GM18526 (cell line): ENCODE data around the gene NAMPT.

Source experiments
- POLR2A ChIP-seq: IDR thresholded peaks from 3 replicates; pipeline ENCODE4 v1.6.1; 2011; ENCODE audit not compliant: insufficient read length; ENCODE audit errors: extremely low read depth

Gene NAMPT

GRCh38 chr7:106258789-106259188 is 26.0 kb downstream of the NAMPT start:
- no peak for TF ChIP-seq POLR2A

DNA sequence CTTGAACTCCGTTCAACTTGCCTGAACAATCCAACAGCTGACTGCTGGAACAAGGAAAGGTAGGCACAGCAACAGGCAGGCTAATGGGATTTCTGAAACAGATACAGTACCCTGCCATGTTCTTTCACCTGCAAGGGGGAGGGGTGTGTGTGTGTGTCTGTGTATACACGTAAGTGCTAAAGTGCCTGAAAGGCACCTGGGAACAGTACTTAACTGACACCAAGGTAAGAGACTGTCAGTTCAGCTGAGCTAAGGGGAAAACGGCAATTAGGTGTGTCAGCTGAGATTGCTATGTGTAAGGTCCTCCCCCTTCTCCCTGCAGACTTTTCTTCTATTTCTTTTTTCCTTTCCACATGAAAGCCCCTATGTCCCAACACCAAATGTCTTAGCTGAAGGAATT is 27.0 kb downstream of the NAMPT start:
- no peak for TF ChIP-seq POLR2A

DNA sequence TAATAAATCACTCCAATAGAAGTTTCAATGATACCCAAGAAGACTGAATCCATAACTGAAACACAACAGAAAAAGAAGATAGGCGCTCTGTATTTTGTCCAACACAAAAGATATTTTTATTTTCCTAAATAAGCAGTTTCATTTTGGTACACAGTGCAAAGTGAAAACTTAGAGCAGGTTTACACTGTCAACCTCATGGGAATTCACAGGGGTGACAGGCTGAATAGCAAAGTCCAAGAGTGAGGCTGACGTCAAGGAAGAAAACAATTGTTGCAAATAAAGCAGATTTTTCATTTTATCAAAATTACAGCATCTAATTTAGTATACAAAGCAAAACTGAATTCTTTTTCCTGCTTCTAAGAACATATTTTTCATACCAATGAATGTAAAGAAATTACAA is 28.6 kb downstream of the NAMPT start:
- no peak for TF ChIP-seq POLR2A

- TF ChIP-seq POLR2A = no peak
Observed at GRCh38 chr7:106255246-106255645, 29.5 kb downstream of the NAMPT start.

DNA sequence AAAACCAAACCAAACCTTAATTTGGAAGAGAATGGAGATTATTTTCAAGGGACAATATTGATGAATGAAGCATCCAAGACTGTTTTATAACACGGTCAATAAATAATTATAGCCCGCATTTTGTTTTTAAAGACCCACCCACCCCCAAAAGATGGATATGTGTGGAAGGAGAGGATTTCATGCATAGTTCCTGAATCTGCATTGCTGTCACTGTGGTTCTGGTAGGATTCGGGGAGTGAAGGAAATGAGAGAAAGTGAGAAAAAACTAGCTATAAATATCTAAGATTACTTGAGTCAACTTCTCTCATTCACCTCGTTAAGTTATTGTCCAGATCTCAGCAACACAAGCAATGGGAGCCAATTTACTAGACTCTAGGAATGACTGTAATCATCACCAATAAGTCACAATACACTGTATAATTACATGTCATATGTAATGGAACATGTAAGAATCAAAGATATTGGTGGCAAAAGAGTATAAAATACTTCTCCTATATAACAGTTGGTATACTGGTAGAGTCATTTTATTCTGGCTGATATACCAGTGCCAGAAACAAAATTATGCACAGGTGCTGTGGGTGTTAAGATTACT is 30.2 kb downstream of the NAMPT start:
- no peak for TF ChIP-seq POLR2A

GRCh38 chr7:106252568-106252967 is 32.2 kb downstream of the NAMPT start:
- no peak for TF ChIP-seq POLR2A

DNA sequence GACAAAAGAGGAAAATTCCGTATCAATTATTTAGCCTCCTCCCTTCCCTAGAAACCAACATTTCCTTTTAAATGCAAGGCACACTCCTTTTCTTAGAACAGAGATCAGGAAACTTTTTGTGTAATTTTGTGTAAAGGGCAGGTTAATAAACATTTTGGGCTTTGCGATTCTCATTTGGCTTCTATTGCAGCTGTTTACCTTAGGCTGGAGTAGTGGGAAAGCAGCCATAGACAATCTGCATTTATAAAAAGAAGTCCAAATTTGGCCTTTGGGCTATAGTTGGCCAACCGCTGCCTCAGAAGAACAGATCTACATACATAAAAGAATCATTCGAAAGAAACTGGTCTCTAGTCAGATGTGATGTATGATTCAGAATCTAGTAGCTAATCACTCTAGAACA is 35.3 kb downstream of the NAMPT start:
- TF ChIP-seq POLR2A = no peak

DNA sequence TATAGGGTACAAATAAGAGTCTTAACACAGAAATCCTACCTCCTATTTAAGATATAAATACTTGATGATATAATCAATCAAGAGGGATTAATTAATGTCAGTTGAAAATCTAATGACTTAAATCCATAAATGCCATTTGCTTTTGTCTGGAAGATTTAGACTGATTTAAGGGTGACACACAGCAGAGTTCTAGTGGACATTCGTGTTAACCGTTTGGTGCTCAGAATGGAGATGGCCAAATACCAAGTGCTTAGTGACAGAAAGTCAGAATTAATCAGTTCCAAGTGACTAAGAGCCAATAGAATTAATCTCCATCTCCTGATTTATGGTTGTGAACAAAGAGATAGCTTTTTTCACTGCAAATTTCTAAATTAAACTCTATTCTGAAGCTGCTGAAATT is 36.2 kb downstream of the NAMPT start:
- TF ChIP-seq POLR2A = no peak

- TF ChIP-seq POLR2A = no peak
Observed at GRCh38 chr7:106247841-106248240, 36.9 kb downstream of the NAMPT start.

GRCh38 chr7:106246902-106247711 is 37.7 kb downstream of the NAMPT start:
- no peak for TF ChIP-seq POLR2A

DNA sequence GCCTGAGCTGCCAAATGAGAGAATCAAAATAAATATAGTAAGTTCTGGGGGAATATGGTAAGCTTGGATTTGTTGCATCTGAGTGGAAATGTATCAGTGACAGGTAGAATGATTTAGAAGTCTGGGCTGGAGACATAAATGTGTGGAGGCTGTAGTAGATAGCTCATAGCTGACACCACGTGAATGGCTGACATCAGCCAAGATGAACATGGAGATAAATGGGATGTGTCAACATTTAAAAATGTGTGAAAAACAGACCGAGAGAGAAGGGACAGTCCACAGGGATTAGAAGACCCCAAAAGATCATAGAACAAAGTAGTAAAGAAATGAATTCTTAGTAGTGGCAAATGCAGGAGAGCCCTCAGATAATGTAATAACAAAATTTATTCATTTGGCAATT is 40.9 kb downstream of the NAMPT start:
- TF ChIP-seq POLR2A = no peak

DNA sequence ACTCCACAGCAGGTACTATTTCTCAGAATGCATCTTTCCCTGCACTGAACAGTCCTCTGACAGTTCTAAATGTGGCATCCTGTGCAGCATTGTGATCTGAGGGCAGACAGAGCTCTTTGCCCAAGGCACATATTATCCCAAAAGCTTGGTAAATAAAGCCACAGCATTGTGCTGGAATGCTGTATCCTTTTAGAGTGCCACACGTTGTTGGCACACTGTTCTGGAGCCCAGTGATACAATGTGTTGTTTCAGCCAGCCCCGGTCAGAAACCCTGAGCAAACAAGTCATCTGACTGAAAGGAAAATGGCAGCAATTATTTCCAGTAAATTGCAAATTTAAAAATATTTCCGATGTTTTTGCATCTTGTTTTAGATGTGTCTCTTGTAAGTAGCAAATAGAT is 45.4 kb downstream of the NAMPT start:
- no peak for TF ChIP-seq POLR2A

GRCh38 chr7:106238830-106239229 is 46.0 kb downstream of the NAMPT start:
- no peak for TF ChIP-seq POLR2A

DNA sequence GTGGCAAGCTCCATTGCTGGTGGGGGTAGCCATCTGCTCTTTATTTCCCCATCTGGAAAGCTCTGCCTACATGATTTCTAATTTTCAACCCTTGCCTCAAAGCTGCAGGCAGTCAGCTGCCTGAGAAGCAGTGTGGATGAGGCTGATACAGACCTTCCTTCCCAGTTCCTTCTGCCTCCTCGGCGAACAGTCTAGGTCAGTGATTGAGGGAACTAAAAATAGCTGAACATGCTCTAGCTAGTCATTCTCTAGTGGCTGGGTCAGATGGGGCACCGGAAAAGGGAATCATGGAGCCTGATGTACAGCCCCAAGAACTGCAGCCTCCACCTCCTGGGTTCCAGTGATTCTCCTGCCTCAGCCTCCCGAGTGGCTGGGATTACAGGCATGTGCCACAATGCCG is 48.7 kb downstream of the NAMPT start:
- TF ChIP-seq POLR2A = no peak

DNA sequence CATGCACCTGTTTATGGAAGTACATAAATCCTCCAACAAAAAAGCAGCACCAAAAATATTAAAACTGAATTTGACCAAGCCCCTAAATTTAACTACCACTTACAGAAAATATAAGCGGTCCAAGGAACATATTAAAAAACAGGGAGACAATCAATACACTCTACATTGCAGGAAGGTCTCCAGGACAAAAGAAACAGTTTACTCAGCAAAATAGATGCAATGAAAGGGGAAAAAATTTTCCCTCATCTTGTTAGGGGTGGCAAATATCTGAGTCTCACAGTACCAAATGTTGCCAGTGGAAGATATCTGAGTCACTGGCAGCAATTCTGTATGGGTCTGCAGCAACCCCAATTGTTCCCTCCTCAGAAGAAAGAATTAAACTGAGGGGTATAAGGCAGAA is 50.4 kb downstream of the NAMPT start:
- no peak for TF ChIP-seq POLR2A

- no peak for TF ChIP-seq POLR2A
Observed at GRCh38 chr7:106231856-106232490, 52.8 kb downstream of the NAMPT start.
